Stimulated activated CD8-positive, alpha-beta memory T cell treated with anti-CD3 and anti-CD28 coated beads, Interleukin-7, amount 100 ng/mL, for 1 hour (primary cell): ENCODE measurements around the gene ADAMTS13.
"Not testable (repeated sequence)": the region's sequence is repeated elsewhere in the genome, so short reads cannot be mapped to it uniquely, and the experiment has no call there.

ENCODE experiments used
- DNase-seq, 2 donors: peaks; one replicate each; pipeline ENCODE4 v3.0.0-alpha.2; 2020; ENCODE audit warnings: low read depth in 2 of 2

Gene ADAMTS13

DNA sequence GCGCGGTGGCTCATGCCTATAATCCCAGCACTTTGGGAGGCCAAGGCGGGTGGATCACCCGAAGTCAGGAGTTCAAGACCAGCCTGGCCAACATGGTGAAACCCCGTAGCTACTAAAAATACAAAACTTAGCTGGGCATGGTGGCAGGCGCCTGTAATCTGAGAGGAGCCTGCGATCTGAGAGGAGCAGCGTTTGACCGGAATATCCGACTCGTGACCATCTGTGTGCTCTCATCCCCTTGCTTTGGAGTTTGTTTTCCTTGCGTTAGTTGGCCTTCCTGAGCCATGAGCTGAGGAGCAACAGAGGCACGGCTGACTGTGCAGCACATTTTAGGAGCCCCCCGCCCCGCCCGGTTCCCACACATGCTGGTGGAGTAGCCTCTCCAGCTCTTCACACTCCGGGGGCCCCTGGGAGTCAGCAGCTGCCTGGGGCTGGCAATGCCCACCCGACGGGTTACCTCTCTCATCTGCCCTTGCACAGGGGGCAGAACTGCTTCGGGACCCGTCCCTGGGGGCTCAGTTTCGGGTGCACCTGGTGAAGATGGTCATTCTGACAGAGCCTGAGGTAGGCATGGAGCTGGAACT, 3.0 kb downstream of the ADAMTS13 start:
- no peak for DNase-seq

- no peak for DNase-seq
These were observed 3.8 kb downstream of the ADAMTS13 start for GRCh38 chr9:133426011-133426410.

- no peak for DNase-seq
These were observed 5.6 kb downstream of the ADAMTS13 start for GRCh38 chr9:133427658-133428348.

GRCh38 chr9:133428617-133429101, 6.5 kb downstream of the ADAMTS13 start:
- no peak for DNase-seq

DNA sequence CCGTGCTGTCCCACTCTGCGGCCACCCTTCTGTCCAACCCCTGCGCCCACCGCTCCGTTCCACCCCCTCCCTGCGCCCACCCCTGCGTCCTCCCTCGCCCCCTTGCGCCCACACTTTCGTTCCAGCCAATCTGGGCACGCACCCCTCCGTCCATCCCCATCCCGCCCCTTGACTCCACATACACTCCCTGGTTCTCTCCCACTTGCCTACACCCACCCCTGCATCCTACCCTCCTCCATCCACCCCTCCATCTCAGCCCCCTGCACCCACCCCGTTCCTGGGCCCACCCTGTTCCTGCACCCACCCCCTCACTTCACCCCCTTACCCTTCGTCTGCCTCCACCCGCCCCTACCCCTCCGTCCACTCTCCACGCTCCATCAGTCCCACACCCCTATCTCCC, 7.0 kb downstream of the ADAMTS13 start:
- DNase-seq = no peak

DNA sequence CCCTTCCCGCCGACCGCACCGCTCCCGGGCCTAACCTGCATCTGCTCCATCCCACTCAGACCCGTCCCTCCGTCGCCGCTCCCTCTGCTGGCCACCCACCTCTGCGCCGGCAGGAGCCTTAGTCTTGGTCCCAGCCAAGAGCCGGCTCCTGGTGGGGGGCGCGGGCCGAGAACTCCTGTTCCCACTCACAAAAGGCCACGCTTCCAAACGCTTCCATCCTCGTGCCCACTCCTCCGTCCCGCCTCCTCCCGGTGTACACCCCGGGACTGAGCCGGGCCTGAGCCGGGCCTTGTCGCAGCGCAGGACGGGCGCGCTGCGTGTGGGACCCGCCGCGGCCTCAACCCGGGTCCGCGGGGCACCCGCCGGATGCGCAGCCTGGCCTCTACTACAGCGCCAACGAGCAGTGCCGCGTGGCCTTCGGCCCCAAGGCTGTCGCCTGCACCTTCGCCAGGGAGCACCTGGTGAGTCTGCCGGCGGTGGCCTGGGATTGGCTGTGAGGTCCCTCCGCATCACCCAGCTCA, 7.5 kb downstream of the ADAMTS13 start:
- DNase-seq = no peak

- DNase-seq = no peak
These were observed 8.1 kb downstream of the ADAMTS13 start for GRCh38 chr9:133430244-133430643.

DNA sequence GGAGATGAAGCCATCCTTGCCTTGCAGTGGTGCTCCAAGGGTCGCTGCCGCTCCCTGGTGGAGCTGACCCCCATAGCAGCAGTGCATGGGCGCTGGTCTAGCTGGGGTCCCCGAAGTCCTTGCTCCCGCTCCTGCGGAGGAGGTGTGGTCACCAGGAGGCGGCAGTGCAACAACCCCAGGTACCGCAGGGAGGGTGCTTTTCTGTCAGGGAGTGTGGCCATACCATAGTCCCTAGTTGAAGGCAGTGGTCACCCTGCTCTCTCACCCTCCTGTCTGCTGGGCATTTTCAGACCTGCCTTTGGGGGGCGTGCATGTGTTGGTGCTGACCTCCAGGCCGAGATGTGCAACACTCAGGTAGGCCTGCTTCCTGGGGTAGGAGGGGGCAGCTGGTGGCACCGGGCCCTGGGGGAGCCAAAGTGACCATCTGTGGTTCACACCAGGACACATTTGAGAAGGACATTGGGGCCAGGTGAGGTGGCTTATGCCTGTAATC, 11.2 kb downstream of the ADAMTS13 start:
- DNase-seq = no peak

- DNase-seq = no peak
These were observed 14.5 kb downstream of the ADAMTS13 start for GRCh38 chr9:133436681-133437080.

DNA sequence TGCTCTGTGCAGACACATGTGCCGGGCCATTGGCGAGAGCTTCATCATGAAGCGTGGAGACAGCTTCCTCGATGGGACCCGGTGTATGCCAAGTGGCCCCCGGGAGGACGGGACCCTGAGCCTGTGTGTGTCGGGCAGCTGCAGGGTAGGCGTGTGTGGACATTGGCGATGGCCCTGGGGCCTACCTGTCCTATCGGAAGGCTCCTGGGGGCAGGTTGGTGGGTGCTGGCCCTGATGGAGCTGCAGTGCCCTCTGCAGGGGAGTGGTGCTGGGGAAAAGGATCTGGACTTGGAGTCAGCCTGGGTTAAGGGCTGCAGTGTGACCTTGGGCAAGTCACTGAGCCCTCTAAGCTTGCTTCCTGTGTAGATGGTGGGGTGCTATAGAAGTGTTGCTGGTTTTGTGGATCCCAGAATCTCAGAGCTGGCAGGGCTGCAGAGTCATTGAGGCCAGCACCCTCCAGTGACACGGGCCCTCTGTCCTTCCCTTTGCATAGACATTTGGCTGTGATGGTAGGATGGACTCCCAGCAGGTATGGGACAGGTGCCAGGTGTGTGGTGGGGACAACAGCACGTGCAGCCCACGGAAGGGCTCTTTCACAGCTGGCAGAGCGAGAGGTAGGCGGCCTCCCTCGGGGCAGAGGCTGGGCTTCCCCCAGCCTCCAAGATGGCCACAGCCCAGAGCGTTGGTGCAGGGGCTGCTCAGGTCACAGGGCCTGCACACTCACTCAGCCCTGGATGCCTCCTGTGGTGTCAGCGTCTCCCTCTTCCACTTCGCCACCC, 15.8 kb downstream of the ADAMTS13 start:
- DNase-seq = no peak

DNA sequence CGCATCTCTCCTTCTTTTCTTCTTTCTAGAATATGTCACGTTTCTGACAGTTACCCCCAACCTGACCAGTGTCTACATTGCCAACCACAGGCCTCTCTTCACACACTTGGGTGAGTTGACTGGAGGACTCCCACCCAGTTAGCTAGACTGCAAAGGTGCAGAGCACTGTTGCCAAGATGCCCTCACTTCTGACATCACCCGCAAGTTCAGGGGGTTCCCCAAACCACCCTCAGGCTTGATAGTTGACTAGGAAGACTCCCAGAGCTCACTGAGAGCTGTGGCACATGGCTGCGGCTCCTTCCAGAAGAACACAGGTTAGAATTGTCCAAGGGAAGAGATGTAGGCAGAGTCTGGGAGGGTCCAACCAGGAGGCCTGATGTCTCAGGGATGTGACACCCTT, 17.2 kb downstream of the ADAMTS13 start:
- no peak for DNase-seq

- no peak for DNase-seq
These were observed 18.7 kb downstream of the ADAMTS13 start for GRCh38 chr9:133440874-133441273.

DNA sequence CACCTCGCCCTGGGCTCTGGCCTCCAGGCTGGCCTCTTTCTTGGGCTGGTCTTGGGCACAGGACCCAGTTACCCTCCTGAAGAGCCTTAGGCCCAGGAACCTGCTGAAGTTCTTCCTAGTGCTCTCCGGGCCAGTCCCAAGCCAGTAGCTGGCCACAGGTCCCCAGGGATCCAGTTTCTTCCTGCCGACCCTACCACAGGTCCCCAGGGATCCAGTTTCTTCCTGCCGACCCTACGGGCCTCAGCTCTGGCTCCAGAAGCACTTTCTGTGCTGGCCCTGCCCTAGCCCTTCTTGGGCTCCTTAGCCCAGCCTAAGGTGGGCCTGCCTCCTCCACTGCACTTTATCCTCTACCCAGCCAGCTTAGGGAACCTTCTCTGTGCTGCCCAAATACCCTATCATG, 19.4 kb downstream of the ADAMTS13 start:
- DNase-seq = no peak

GRCh38 chr9:133443248-133443647, 21.1 kb downstream of the ADAMTS13 start:
- no peak for DNase-seq

DNA sequence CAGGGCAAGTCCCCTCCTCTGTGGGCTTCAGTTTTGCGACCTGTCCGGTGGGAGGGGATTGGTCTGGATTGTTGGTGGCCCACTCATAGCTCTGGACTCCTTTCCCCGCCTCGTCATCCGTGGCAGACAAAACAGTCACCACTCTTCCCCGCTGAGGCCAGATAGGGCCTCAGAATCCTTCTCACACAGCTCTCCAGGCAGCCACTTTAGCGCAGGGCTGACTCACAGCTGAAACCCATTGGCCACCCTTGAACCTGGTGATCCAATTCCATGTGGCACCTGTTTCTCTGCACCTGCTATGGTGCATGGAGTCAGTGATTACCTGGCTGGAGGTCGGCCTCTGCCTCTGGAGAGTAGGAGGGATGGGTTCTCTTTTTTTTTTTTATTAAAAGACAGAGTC, 21.8 kb downstream of the ADAMTS13 start:
- no peak for DNase-seq

GRCh38 chr9:133445293-133445969, 23.3 kb downstream of the ADAMTS13 start:
- DNase-seq = no peak

GRCh38 chr9:133448487-133448972, 26.4 kb downstream of the ADAMTS13 start:
- no peak for DNase-seq

GRCh38 chr9:133449760-133450159, 27.6 kb downstream of the ADAMTS13 start:
- DNase-seq = no peak

- not testable (repeated sequence) for DNase-seq
These were observed 29.7 kb downstream of the ADAMTS13 start for GRCh38 chr9:133451865-133452264.

- no peak for DNase-seq
These were observed 30.4 kb downstream of the ADAMTS13 start for GRCh38 chr9:133452562-133452961.

- no peak for DNase-seq
These were observed 31.5 kb downstream of the ADAMTS13 start for GRCh38 chr9:133453651-133454050.

- DNase-seq = no peak
These were observed 32.2 kb downstream of the ADAMTS13 start for GRCh38 chr9:133454325-133454724.
